Ovary (tissue), 9 donors: Measurements from ENCODE around the gene SZT2. TPM values are rescaled to one million over a fixed set of nuclear protein-coding genes. Genes with fewer than 3 reads are reported as not detected.

Source experiments
- DNase-seq, 5 donors: peaks; one replicate each; pipeline ENCODE4 v3.0.0-alpha.2; 2019 to 2020
- H3K27ac ChIP-seq, 2 donors: fragments of 200-600 bp; one replicate each; pipeline versions ENCODE4 v1.5.1 to v1.8.0; 2019 to 2022
- H3K27me3 ChIP-seq: fragments of 200-600 bp; one replicate; pipeline ENCODE4 v1.8.0; 2022
- H3K36me3 ChIP-seq: fragments of 200-600 bp; sonication (generic); one replicate; pipeline ENCODE4 v1.5.1; 2019
- H3K4me1 ChIP-seq: one replicate; pipeline ENCODE4 v1.8.1; 2013; ENCODE audit warnings: mild to moderate bottlenecking, moderate library complexity; ENCODE audit not compliant: insufficient read depth
- H3K4me3 ChIP-seq: fragments of 200-600 bp; sonication (generic); one replicate; pipeline ENCODE4 v1.5.1; 2017
- H3K9me3 ChIP-seq, 2 donors: fragments of 200-600 bp in 1 of 2; sonication (generic) in 1 of 2; one replicate each; pipeline versions ENCODE4 v1.5.1 to v1.8.1; 2013 to 2019; ENCODE audit warnings: mild to moderate bottlenecking in 1 of 2, moderate library complexity in 1 of 2
- CTCF ChIP-seq, 3 donors: fragments of 450-650 bp in 2 of 3; fragments of 200-600 bp in 1 of 3; IDR thresholded peaks; one replicate each; pipeline versions ENCODE4 v1.5.1 to v1.8.0; 2016 to 2022; ENCODE audit warnings: antibody characterized with exemption in 3 of 3, mild to moderate bottlenecking in 1 of 3
- EP300 ChIP-seq: sonication (generic); formaldehyde crosslinking; IDR thresholded peaks from one replicate; pipeline ENCODE4 v1.6.1; 2017; ENCODE audit warnings: antibody characterized with exemption
- POLR2A ChIP-seq: fragments of 450-650 bp; IDR thresholded peaks from one replicate; pipeline ENCODE4 v1.6.1; 2017; ENCODE audit warnings: antibody characterized with exemption, mild to moderate bottlenecking, moderate library complexity
- WGBS, 3 donors: extraction: QIAGEN DNeasy Blood & Tissue Kit in 1 of 3; methylation state at CpG; one replicate each; pipeline versions ENCODE4 v1.1.5 to v1.1.7; 2013 to 2017; 5-methylcytosine and 5-hydroxymethylcytosine counted together
- intact Hi-C, 4 donors: fragments of 100-400 bp; cut with DNase I; formaldehyde crosslinking; loops; one replicate each; pipeline versions ENCODE4 v1.11.0 to v1.15.1; 2022 to 2023
- polyA plus RNA-seq, 2 donors: library from polyadenylated mRNA; stranded (reverse); fragments of 200-250 nt in 1 of 2; fragments of 350-450 nt in 1 of 2; fragmentation: Illumina TruSeq in 1 of 2; extraction: RNeasy Lipid Tissue Mini Kit (QIAGEN cat#74804) in 1 of 2; gene quantifications; one replicate each; pipeline ENCODE4 v1.2.3, GENCODE V29; 2013 to 2014
- total RNA-seq, 7 donors: library from RNA; depleted of rRNA in 2 of 7; stranded (reverse); fragments of >200 nt in 2 of 7; fragmentation: NEBNext Ultra II Directional in 3 of 7; extraction: Animal tissue kit (Norgen Biotek cat#: 25700) in 3 of 7; gene quantifications; one replicate each; pipeline versions ENCODE4 v1.1.0 to v1.2.4, GENCODE V29; 2016 to 2023
- donor health status: DM: no; HTN: no; CAD: no; lungs with moderate emphysema.
- donor health status: DM: no; HTN: no; CAD: no.
- donor health status: Bipolar disorder and iron deficiency.
- donor health status: DM: yes; HTN: yes; CAD: no.
- donor health status: DM: no; HTN: no; CAD: no.
- donor health status: DM: yes; HTN: yes; CAD: no.

The SZT2 gene
- total and polyA plus RNA-seq, 9 donors: 16.8 to 89.3 (median 49.8) TPM

- Histone ChIP-seq H3K27ac (no peak overlapping the region), H3K36me3 (no peaks in the 10 kb centered on the region)
These were observed 25.7 kb upstream of the SZT2 start for GRCh38 chr1:43363935-43364525.

GRCh38 chr1:43365678-43366077 is 24.0 kb upstream of the SZT2 start:
- Histone ChIP-seq H3K4me3 (no peak overlapping the region), H3K36me3 (no peaks in the 10 kb centered on the region), H3K27ac (no peak overlapping the region), H3K9me3 (no peaks in the 10 kb centered on the region), H3K4me1 (peaks cover 11% of the 10 kb centered on the region), H3K27me3 (no peaks in the 10 kb centered on the region)
- DNase-seq: no peak
- TF ChIP-seq EP300 (no peak), POLR2A (no peak), CTCF (IDR thresholded peaks at IDR 0.05) (no peak)
- intact Hi-C loops: loop anchor here in 1 of 4 donors (10.0 kb wide), 1 partner anchor 131 kb away; no protein-coding TSS in a partner anchor
- WGBS, 3 donors: 78 to 87% (median 79%) methylated on average over 2 of the region's 2 CpGs

More at GRCh38 chr1:43363935-43364525, 25.7 kb upstream of the SZT2 start:
- no peaks in the 10 kb centered on the region for H3K27me3 ChIP-seq
- peaks cover 13% of the 10 kb centered on the region for H3K4me1 ChIP-seq
- no peak overlapping the region for H3K4me3 ChIP-seq
- 70 to 77% (median 76%) methylated on average over 5 of the region's 5 CpGs for WGBS, 3 donors
- TF ChIP-seq EP300 (no peak), POLR2A (no peak), CTCF (IDR thresholded peaks at IDR 0.05) (no peak)
- intact Hi-C loops: loop anchor here in 1 of 4 donors (10.0 kb wide), 1 partner anchor 129 kb away; no protein-coding TSS in a partner anchor
- no peaks in the 10 kb centered on the region for H3K9me3 ChIP-seq
- DNase-seq: no peak

GRCh38 chr1:43366179-43366578 is 23.5 kb upstream of the SZT2 start:
- peaks cover 11% of the 10 kb centered on the region for H3K4me1 ChIP-seq
- H3K4me3 ChIP-seq: no peak overlapping the region
- no peaks in the 10 kb centered on the region for H3K27me3 ChIP-seq
- H3K9me3 ChIP-seq: no peaks in the 10 kb centered on the region
- peak overlapping the region in 1 of 2 donors; percentile 83 for H3K27ac ChIP-seq
- DNase-seq: no peak
- H3K36me3 ChIP-seq: no peaks in the 10 kb centered on the region
- intact Hi-C loops: loop anchor here in 1 of 4 donors (10.0 kb wide), 1 partner anchor 131 kb away; no protein-coding TSS in a partner anchor
- 70 to 75% (median 72%) methylated on average over 10 to 11 of the region's 11 CpGs for WGBS, 3 donors
- no peak for TF ChIP-seq EP300
- no peak for TF ChIP-seq POLR2A
- TF ChIP-seq CTCF (IDR thresholded peaks at IDR 0.05): no peak

- TF ChIP-seq EP300 (no peak), POLR2A (no peak), CTCF (IDR thresholded peaks at IDR 0.05) (no peak)
- peak overlapping the region; percentile 83 for H3K27ac ChIP-seq
- intact Hi-C loops: loop anchor here in 1 of 4 donors (10.0 kb wide), 1 partner anchor 132 kb away; no protein-coding TSS in a partner anchor
These were observed 23.1 kb upstream of the SZT2 start for GRCh38 chr1:43366601-43367025.

More at GRCh38 chr1:43366601-43367025, 23.1 kb upstream of the SZT2 start:
- 13 to 38% (median 34%) methylated on average over 3 to 5 of the region's 5 CpGs for WGBS, 3 donors
- H3K36me3 ChIP-seq: no peaks in the 10 kb centered on the region
- no peak for DNase-seq
- H3K4me1 ChIP-seq: peaks cover 11% of the 10 kb centered on the region
- H3K27me3 ChIP-seq: no peaks in the 10 kb centered on the region
- H3K4me3 ChIP-seq: peak overlapping the region; percentile 53
- H3K9me3 ChIP-seq: no peaks in the 10 kb centered on the region
